ENCODE results near the gene SVEP1.

- TF ChIP-seq CTCF (conservative IDR thresholded peaks at IDR 0.05; ENCODE audit: low read depth, low read length) (no peak), EZH2phosphoT487 (IDR thresholded peaks at IDR 0.05; ENCODE audit: borderline replicate concordance, low read length) (no peak), EZH2 (IDR thresholded peaks at IDR 0.05; ENCODE audit: low read length, unreplicated experiment) (no peak)
These were observed 110.6 kb downstream of the SVEP1 start for GRCh38 chr9:110468950-110469349.
